NB4 (cell line): Measurements from ENCODE around the gene NUMA1.

Source experiments
- DNase-seq: peaks from one replicate; pipeline ENCODE4 v3.0.0; 2010; ENCODE audit warnings: low read depth
- H3K4me3 ChIP-seq: one replicate; pipeline ENCODE4 v1.5.1; 2011; ENCODE audit warnings: mild to moderate bottlenecking, low read depth, low read length, moderate library complexity
- MYC ChIP-seq: IDR thresholded peaks from 2 replicates; pipeline ENCODE4 v1.6.1; 2011; ENCODE audit warnings: low read depth, low read length
- POLR2A ChIP-seq: IDR thresholded peaks from 2 replicates; pipeline ENCODE4 v1.6.1; 2011; ENCODE audit warnings: mild to moderate bottlenecking; ENCODE audit not compliant: insufficient read length; ENCODE audit errors: extremely low read depth
- TF ChIP-seq, protein P1 (sequence below): IDR thresholded peaks from one replicate; pipeline ENCODE4 v1.5.1; 2012; ENCODE audit warnings: low read depth, low read length
- TF ChIP-seq, protein P2 (sequence below): IDR thresholded peaks from 2 replicates; pipeline ENCODE4 v1.6.1; 2011; ENCODE audit warnings: low read depth, low read length

The NUMA1 gene

DNA sequence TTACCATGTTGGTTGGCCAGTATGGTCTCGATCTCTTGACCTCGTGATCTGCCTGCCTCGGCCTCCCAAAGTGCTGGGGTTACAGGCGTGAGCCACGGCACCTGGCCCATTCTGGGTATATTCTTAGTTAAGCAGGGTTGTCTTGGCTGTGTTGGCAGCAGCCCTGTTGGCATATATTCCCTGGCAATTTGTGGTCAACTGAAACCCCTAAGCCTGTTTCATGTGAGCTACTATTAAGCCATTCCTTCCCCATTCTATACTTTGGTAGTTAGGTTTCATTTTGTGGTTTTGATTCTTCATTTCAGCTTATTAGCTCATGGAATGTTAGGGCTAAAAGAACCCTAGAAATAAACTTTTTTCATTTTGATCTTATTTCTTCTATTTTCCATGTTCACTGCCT lies 103.8 kb downstream of the NUMA1 start:
- no peak for DNase-seq
- no peak overlapping the region for H3K4me3 ChIP-seq
- TF ChIP-seq MYC (no peak), POLR2A (no peak)
- TF ChIP-seq, protein P1, sequence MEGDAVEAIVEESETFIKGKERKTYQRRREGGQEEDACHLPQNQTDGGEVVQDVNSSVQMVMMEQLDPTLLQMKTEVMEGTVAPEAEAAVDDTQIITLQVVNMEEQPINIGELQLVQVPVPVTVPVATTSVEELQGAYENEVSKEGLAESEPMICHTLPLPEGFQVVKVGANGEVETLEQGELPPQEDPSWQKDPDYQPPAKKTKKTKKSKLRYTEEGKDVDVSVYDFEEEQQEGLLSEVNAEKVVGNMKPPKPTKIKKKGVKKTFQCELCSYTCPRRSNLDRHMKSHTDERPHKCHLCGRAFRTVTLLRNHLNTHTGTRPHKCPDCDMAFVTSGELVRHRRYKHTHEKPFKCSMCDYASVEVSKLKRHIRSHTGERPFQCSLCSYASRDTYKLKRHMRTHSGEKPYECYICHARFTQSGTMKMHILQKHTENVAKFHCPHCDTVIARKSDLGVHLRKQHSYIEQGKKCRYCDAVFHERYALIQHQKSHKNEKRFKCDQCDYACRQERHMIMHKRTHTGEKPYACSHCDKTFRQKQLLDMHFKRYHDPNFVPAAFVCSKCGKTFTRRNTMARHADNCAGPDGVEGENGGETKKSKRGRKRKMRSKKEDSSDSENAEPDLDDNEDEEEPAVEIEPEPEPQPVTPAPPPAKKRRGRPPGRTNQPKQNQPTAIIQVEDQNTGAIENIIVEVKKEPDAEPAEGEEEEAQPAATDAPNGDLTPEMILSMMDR, result no peak
- TF ChIP-seq, protein P2, sequence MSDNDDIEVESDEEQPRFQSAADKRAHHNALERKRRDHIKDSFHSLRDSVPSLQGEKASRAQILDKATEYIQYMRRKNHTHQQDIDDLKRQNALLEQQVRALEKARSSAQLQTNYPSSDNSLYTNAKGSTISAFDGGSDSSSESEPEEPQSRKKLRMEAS, result no peak

DNA sequence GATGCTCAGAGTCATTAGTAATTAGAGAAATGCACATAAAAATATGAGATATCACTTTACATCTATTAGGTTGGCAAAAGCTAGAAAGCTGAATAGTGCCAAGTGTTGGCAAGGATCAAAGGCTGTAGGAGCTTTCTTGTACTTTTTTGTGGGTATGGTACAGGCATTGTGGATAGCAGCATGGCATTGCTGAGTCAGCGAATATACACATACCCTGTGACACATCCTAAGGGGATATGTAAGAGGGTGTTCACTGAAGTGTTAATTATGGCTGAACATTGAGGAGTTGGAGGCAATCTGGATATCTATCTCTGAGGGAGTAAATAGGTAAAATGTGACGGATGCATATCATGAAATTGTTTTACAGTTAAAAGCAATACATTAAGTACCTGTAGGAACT lies 108.7 kb downstream of the NUMA1 start:
- TF ChIP-seq, protein P1, result no peak
- TF ChIP-seq, protein P2, result no peak
- no peak for TF ChIP-seq MYC
- TF ChIP-seq POLR2A, result no peak
- no peak for DNase-seq
- no peak overlapping the region for H3K4me3 ChIP-seq

DNA sequence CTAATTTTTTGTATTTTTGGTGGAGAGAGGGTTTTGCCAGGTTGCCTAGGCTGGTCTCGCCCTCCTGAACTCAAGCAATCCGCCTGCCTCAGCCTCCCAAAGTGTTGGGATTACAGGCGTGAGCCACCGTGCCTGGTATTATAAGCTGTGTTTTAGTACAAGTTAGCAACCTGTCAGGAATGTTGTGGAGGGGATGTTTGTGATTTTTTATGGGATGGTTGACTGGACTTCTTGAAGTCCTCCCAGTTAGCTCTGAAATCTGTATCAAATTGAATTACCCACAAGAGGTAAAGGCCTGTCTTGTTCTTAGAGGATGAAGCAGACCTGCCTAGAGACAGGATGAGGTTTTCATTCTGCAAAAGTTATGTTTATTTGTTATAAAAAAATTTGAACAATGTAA lies 115.7 kb downstream of the NUMA1 start:
- TF ChIP-seq, protein P2, result no peak
- TF ChIP-seq MYC, result no peak
- no peak for DNase-seq
- no peak overlapping the region for H3K4me3 ChIP-seq

DNA sequence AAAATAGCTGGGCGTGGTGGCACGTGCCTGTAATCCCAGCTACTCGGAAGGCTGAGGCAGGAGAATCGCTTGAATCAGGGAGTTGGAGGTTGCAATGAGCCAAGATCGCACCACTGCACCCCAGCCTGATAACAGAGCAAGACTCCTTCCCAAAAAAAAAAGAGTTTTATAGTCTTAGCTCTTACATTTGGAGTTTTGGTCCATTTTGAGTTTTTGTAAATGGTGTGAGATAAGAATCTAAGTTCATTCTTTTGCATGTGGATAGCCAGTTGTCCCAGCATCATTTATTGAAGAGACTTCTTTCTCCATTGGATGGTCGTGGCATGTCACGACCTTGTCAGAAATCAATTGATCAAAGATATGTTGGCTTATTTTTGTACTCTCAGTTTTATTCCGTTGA lies 116.9 kb downstream of the NUMA1 start:
- no peak overlapping the region for H3K4me3 ChIP-seq
- TF ChIP-seq MYC (no peak), POLR2A (no peak)
- TF ChIP-seq, protein P1, result no peak
- TF ChIP-seq, protein P2, result no peak
- no peak for DNase-seq

DNA sequence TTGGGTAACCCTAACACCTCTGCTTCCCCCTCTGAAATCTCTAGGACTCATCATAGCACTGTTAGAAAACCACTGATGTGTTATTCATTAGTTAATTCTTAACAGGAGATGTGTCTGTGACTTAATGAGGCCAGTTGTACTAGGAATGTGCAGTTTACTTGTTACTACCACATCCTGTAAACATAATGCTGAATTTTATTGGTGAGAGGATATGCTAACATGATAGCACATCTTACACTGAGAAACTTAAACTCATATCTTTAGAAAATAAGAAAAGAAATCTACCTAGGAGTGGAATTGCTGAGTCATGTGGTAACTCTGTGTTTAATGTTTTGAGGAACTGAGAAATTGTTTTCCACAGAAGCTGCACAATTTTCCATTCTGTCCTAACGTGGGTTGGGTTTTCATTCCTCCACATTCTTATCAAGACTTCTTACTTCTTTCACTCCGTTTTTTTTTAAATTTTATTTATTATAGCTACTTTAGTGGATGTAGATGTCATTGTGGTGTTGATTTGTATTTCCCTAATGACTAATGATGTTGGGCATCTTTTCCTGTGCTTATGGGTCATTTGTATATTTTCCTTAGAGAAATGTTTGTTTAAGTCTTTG lies 117.8 kb downstream of the NUMA1 start:
- DNase-seq, result peak; percentile 61
- no peak overlapping the region for H3K4me3 ChIP-seq
- TF ChIP-seq MYC (no peak), POLR2A (no peak)
- TF ChIP-seq, protein P1, result no peak
- TF ChIP-seq, protein P2, result no peak

DNA sequence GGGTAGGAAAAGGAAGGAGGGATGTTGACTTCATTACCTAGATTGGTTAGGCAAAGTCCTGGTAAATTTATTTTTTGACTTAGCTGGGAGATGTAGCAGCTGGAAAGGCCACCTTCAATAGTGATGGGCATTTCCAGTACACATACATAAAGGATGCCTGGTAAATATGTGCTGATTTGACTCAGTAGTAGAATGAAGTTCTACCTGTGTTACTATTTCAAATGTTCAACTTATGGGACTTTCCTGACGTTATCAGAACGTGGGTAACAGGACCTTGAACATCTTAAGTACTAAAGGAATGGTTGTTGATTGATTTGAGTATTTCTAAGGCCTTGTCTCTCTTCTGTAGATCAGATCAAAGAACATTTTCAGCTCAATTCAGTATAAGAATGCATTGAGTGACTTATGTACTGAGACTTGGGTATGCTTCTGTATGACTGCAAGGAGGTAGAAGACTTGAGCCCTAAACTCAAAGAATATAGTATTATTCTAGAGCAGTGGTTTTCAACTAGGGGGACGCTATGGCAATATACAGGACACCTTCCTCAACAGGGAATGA lies 124.4 kb downstream of the NUMA1 start:
- no peak overlapping the region for H3K4me3 ChIP-seq
- TF ChIP-seq, protein P2, result no peak
- TF ChIP-seq MYC (no peak), POLR2A (no peak)
- TF ChIP-seq, protein P1, result no peak
- DNase-seq, result no peak
